T-cell (primary cell): ENCODE measurements around the gene WWP2. TPM values are rescaled to one million over a fixed set of nuclear protein-coding genes. Genes with fewer than 3 reads are reported as not detected.

Experiments used
- ATAC-seq, 4 experiments: fragments of 200-7000 bp in 3 of 4; fragments of 150-1000 bp in 1 of 4; cut with Tn5 transposase; replicated peaks in 1 of 4; 1 replicate in 3 of 4; 2 replicates in 1 of 4; pipeline ENCODE4 v1.10.0; 2021; ENCODE audit warnings: moderate library complexity in 3 of 4, mild to moderate bottlenecking in 2 of 4, moderate number of reproducible peaks in 1 of 4
- CTCF ChIA-PET, 2 donors: fragments of 300-600 bp; sonication (Branson Sonifier 250); formaldehyde crosslinking; loops; one replicate each; lab custom pipeline; 2022; ENCODE audit warnings: antibody characterized with exemption in 2 of 2; lab: Charles Lee
- POLR2A ChIA-PET, 2 donors: fragments of 300-600 bp; sonication (Branson Sonifier 250); formaldehyde crosslinking; loops; one replicate each; lab custom pipeline; 2022; ENCODE audit warnings: antibody characterized with exemption in 2 of 2; lab: Charles Lee
- DNase-seq, 35 experiments: peaks; one replicate each; pipeline versions ENCODE4 v3.0.0 to v3.0.0-alpha.2; 2013 to 2023
- H3K27ac ChIP-seq: one replicate; pipeline ENCODE4 v1.5.1; 2013; ENCODE audit warnings: low read length
- H3K27me3 ChIP-seq, 2 experiments: replicated peaks in 1 of 2; 1 replicate in 1 of 2; 2 replicates in 1 of 2; pipeline versions ENCODE4 v1.6.1 to v1.7.0; 2013; ENCODE audit warnings: low read length in 1 of 2, mixed read lengths in 1 of 2; ENCODE audit not compliant: control insufficient read depth in 2 of 2, insufficient read depth in 2 of 2; ENCODE audit errors: extremely low read depth in 1 of 2
- H3K36me3 ChIP-seq, 2 donors: 1 replicate in 1 of 2; 2 replicates in 1 of 2; pipeline versions ENCODE4 v1.6.1 to v1.7.0; 2013; ENCODE audit warnings: low read length in 1 of 2; ENCODE audit not compliant: control insufficient read depth in 2 of 2, insufficient read depth in 1 of 2; ENCODE audit errors: extremely low read depth in 1 of 2
- H3K4me1 ChIP-seq, 2 experiments: 1 replicate in 1 of 2; 2 replicates in 1 of 2; pipeline versions ENCODE4 v1.6.1 to v1.7.0; 2013; ENCODE audit warnings: low read length in 2 of 2, mixed read lengths in 1 of 2; ENCODE audit not compliant: insufficient read depth in 2 of 2, control insufficient read depth in 1 of 2; ENCODE audit errors: extremely low read depth in 1 of 2
- H3K4me3 ChIP-seq, 2 donors: 1 replicate in 1 of 2; 2 replicates in 1 of 2; pipeline versions ENCODE4 v1.5.1 to v1.7.0; 2013; ENCODE audit warnings: mild to moderate bottlenecking in 2 of 2, low read length in 1 of 2, moderate library complexity in 1 of 2; ENCODE audit not compliant: control insufficient read depth in 1 of 2; ENCODE audit errors: extremely low read depth in 1 of 2
- H3K9me3 ChIP-seq: 2 replicates; pipeline ENCODE4 v1.7.0; 2013
- H3K27ac Mint-ChIP-seq, 2 donors: one replicate each; pipeline ENCODE4 v1.8.0; 2020 to 2021; ENCODE audit warnings: mild to moderate bottlenecking in 2 of 2, mixed read lengths in 2 of 2
- H3K27me3 Mint-ChIP-seq, 2 donors: one replicate each; pipeline ENCODE4 v1.8.0; 2021 to 2022; ENCODE audit warnings: mixed read lengths in 2 of 2
- H3K36me3 Mint-ChIP-seq: one replicate; pipeline ENCODE4 v1.8.0; 2021; ENCODE audit warnings: mixed read lengths
- H3K4me1 Mint-ChIP-seq, 3 donors: one replicate each; pipeline ENCODE4 v1.8.0; 2020 to 2022; ENCODE audit warnings: mixed read lengths in 3 of 3, mild to moderate bottlenecking in 1 of 3
- H3K4me3 Mint-ChIP-seq, 3 donors: one replicate each; pipeline ENCODE4 v1.8.0; 2020 to 2022; ENCODE audit warnings: mild to moderate bottlenecking in 3 of 3, mixed read lengths in 3 of 3, moderate library complexity in 3 of 3
- H3K9me3 Mint-ChIP-seq, 3 donors: one replicate each; pipeline ENCODE4 v1.8.0; 2020 to 2022; ENCODE audit warnings: mixed read lengths in 3 of 3
- WGBS: methylation state at CpG from one replicate; pipeline ENCODE4 v1.1.5; 2013; ENCODE audit warnings: missing lambda C conversion rate; ENCODE audit not compliant: insufficient coverage; 5-methylcytosine and 5-hydroxymethylcytosine counted together
- total RNA-seq, 35 experiments: library from RNA in 6 of 35; stranded (reverse) in 6 of 35; fragments of 120-200 nt in 1 of 35; gene quantifications; one replicate each; pipeline versions ENCODE4 v1.2.1 to v1.2.4 and lab custom pipeline; 2013 to 2026

The WWP2 gene
- total RNA-seq, 5 donors from 2014 or later (not counting 1 experiment from before 2014, with no cell fraction given), result 55.3 to 78.5 (median 66.4) TPM

DNA sequence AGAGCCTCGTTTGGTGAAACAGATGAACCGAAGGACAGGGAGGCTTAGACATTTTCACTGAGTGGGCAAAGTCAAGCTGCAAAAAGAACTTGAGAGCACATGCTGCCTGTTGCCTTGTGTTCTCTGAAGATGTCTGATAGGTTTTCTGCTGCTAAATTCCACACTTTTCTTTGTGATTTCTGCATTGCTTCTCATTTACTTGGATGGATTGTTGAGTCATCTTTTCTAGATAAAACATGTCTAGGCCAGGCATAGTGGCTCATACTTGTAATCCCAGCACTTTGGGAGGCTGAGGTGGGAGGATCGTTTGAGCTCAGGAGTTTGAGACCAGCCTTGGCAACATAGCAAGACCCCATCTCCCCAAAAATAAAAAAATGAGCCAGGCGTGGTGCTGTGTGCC, 108.6 kb downstream of the WWP2 start:
- WGBS, result 94% methylated on average over 2 of the region's 4 CpGs

DNA sequence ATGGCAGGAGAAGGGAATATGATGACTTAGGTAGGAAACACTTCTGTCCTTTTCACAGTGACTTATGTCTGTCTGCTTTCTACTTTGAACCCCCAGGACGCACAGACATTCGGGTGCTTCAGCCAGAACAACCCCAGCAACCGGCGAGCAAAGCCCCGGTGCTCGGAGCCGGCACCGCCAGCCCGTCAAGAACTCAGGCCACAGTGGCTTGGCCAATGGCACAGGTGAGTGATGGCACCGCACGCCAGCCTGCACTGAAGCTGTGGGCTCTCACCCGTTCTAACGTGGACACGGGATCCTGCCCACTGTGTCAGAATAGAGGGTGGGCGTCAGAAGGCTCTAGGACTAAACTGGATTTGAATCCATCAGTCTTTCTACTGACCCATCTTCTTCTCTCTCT, 109.6 kb downstream of the WWP2 start:
- WGBS, result 99% methylated on average over 15 of the region's 15 CpGs
- ATAC-seq (no peak), DNase-seq (no peak)
- ChIA-PET CTCF (no interaction called here), POLR2A (no interaction called here)
- no peak overlapping the region for H3K27ac Mint-ChIP-seq
- peaks cover 7 to 50% of the 10 kb centered on the region in 2 donors for H3K36me3 ChIP-seq
- H3K27me3 ChIP-seq, result no peaks in the 10 kb centered on the region
- no peaks in the 10 kb centered on the region for H3K4me1 Mint-ChIP-seq
- no peak overlapping the region for H3K4me3 Mint-ChIP-seq
- H3K4me1 ChIP-seq, result no peaks in the 10 kb centered on the region
- H3K9me3 Mint-ChIP-seq, result no peaks in the 10 kb centered on the region
- no peaks in the 10 kb centered on the region for H3K9me3 ChIP-seq
- H3K27ac ChIP-seq, result no peak overlapping the region
- no peak overlapping the region for H3K4me3 ChIP-seq
- H3K36me3 Mint-ChIP-seq, result peaks cover 62% of the 10 kb centered on the region
- H3K27me3 Mint-ChIP-seq, result no peaks in the 10 kb centered on the region

More for the DNA sequence above, 108.6 kb downstream of the WWP2 start:
- Mint-ChIP-seq H3K9me3 (no peaks in the 10 kb centered on the region), H3K36me3 (peaks cover 58% of the 10 kb centered on the region), H3K27me3 (no peaks in the 10 kb centered on the region), H3K27ac (no peak overlapping the region), H3K4me3 (no peak overlapping the region), H3K4me1 (no peaks in the 10 kb centered on the region)
- Histone ChIP-seq H3K4me3 (no peak overlapping the region), H3K27ac (no peak overlapping the region), H3K27me3 (no peaks in the 10 kb centered on the region), H3K36me3 (peaks cover 7 to 47% of the 10 kb centered on the region in 2 donors), H3K4me1 (no peaks in the 10 kb centered on the region), H3K9me3 (no peaks in the 10 kb centered on the region)
- DNase-seq (no peak), ATAC-seq (no peak)
- POLR2A ChIA-PET, result no interaction called here
- CTCF ChIA-PET, result no interaction called here

- Mint-ChIP-seq H3K4me3 (no peak overlapping the region), H3K9me3 (no peaks in the 10 kb centered on the region), H3K36me3 (peaks cover 69% of the 10 kb centered on the region), H3K4me1 (no peaks in the 10 kb centered on the region), H3K27ac (no peak overlapping the region), H3K27me3 (no peaks in the 10 kb centered on the region)
- no peaks in the 10 kb centered on the region for H3K9me3 ChIP-seq
- WGBS, result 95% methylated on average over 7 of the region's 7 CpGs
- H3K4me1 ChIP-seq, result no peaks in the 10 kb centered on the region
- peaks cover 13 to 55% of the 10 kb centered on the region in 2 donors for H3K36me3 ChIP-seq
- ATAC-seq (no peak), DNase-seq (no peak)
- ChIA-PET CTCF (no interaction called here), POLR2A (no interaction called here)
- H3K27me3 ChIP-seq, result no peaks in the 10 kb centered on the region
- H3K4me3 ChIP-seq, result no peak overlapping the region
- no peak overlapping the region for H3K27ac ChIP-seq
These were observed 110.8 kb downstream of the WWP2 start for GRCh38 chr16:69872888-69873287.

DNA sequence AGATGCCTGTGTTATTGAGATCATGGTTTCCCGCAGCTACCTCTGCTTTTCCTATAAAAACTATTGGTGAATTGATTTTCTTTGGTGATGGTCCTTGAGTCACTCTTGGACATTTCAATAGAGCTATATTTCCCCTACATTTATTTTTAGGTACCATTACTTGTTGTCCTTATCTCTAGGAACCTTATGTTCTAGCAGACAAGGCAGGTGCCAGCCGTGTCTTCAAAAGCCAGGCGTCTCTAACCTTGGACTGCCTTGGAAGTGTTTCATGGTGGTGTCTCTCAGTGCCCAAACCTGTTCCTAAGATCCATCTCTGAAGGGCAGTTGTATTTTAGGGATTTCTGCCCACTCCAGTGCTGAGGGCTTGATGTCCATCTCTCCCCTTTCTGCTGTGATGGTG, 111.7 kb downstream of the WWP2 start:
- DNase-seq, result no peak
- Mint-ChIP-seq H3K4me1 (no peaks in the 10 kb centered on the region), H3K9me3 (no peaks in the 10 kb centered on the region), H3K27ac (no peak overlapping the region), H3K36me3 (peaks cover 74% of the 10 kb centered on the region), H3K4me3 (no peak overlapping the region), H3K27me3 (no peaks in the 10 kb centered on the region)
- H3K27me3 ChIP-seq, result no peaks in the 10 kb centered on the region
- no peaks in the 10 kb centered on the region for H3K9me3 ChIP-seq
- no peak overlapping the region for H3K27ac ChIP-seq
- no peak for ATAC-seq
- peaks cover 13 to 58% of the 10 kb centered on the region in 2 donors for H3K36me3 ChIP-seq
- no peak overlapping the region for H3K4me3 ChIP-seq
- no peaks in the 10 kb centered on the region for H3K4me1 ChIP-seq
- ChIA-PET CTCF (no interaction called here), POLR2A (no interaction called here)
- WGBS, result no CpG with 5 or more reads among the region's 3 CpGs

DNA sequence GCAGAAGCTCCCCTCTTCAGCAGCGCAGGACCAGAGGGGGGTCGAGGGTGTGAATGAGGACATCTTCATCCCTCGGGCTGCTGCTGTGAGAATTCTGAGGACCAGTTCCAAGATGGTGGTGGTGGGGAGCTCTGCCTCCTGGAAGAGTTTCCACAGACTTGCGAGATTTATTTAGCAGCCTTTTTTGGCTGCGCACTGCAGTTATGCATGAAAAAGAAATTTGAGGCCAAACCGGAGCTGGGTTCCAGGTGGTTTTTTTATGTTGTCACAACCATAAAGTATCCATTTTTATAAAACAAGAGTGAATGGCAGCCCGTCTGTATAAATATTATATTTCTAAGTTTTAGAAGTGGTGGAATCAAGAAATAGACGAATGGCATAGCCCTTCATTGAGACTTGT, 112.1 kb downstream of the WWP2 start:
- Mint-ChIP-seq H3K36me3 (peaks cover 79% of the 10 kb centered on the region), H3K27me3 (no peaks in the 10 kb centered on the region), H3K27ac (no peak overlapping the region), H3K4me1 (no peaks in the 10 kb centered on the region), H3K9me3 (no peaks in the 10 kb centered on the region), H3K4me3 (no peak overlapping the region)
- no peak overlapping the region for H3K27ac ChIP-seq
- H3K36me3 ChIP-seq, result peaks cover 9 to 61% of the 10 kb centered on the region in 2 donors
- DNase-seq (no peak), ATAC-seq (no peak)
- ChIA-PET CTCF (no interaction called here), POLR2A (no interaction called here)
- H3K9me3 ChIP-seq, result no peaks in the 10 kb centered on the region
- no peak overlapping the region for H3K4me3 ChIP-seq
- no peaks in the 10 kb centered on the region for H3K4me1 ChIP-seq
- H3K27me3 ChIP-seq, result no peaks in the 10 kb centered on the region
- WGBS, result 0% methylated on average over 1 of the region's 8 CpGs

GRCh38 chr16:69880640-69881133, 118.6 kb downstream of the WWP2 start:
- H3K27ac ChIP-seq, result no peak overlapping the region
- no peak overlapping the region for H3K27ac Mint-ChIP-seq
- no peaks in the 10 kb centered on the region for H3K27me3 ChIP-seq
- H3K9me3 ChIP-seq, result no peaks in the 10 kb centered on the region
- peaks cover 67% of the 10 kb centered on the region for H3K36me3 Mint-ChIP-seq
- H3K4me3 ChIP-seq, result no peak overlapping the region
- CTCF ChIA-PET, result no interaction called here
- no peak for DNase-seq
- WGBS, result 98% methylated on average over 7 of the region's 10 CpGs
- no peaks in the 10 kb centered on the region for H3K27me3 Mint-ChIP-seq
- peaks cover 0 to 9% (median 0%) of the 10 kb centered on the region in 3 donors for H3K4me1 Mint-ChIP-seq
- no peak for ATAC-seq
- no peaks in the 10 kb centered on the region for H3K9me3 Mint-ChIP-seq
- H3K36me3 ChIP-seq, result peaks cover 12 to 46% of the 10 kb centered on the region in 2 donors
- POLR2A ChIA-PET, result no interaction called here
- H3K4me1 ChIP-seq, result no peaks in the 10 kb centered on the region
- H3K4me3 Mint-ChIP-seq, result no peak overlapping the region

DNA sequence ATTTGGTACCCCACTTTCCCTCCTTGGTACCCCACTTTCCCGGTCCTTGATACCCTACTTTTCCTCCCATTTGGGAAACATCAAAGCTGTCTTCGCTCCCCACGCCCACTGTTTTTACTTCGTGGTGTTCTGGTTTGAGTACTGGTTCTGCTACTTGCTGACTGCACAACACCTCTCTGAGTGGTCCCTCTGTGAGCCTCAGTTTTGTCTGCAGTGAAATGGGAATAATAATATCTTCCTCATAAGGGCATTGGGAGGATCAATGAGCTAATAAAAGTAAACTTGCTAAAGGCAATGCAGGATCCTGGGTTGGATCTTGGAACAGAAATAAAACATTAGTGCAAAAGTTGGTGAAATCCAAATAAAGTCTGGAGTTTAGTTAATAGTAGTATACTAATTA, 119.0 kb downstream of the WWP2 start:
- H3K9me3 Mint-ChIP-seq, result no peaks in the 10 kb centered on the region
- ATAC-seq (no peak), DNase-seq (no peak)
- no peaks in the 10 kb centered on the region for H3K4me1 ChIP-seq
- POLR2A ChIA-PET, result no interaction called here
- no peaks in the 10 kb centered on the region for H3K27me3 ChIP-seq
- no peak overlapping the region for H3K27ac ChIP-seq
- H3K27ac Mint-ChIP-seq, result no peak overlapping the region
- H3K4me1 Mint-ChIP-seq, result peaks cover 0 to 10% (median 0%) of the 10 kb centered on the region in 3 donors
- CTCF ChIA-PET, result no interaction called here
- H3K9me3 ChIP-seq, result no peaks in the 10 kb centered on the region
- peaks cover 65% of the 10 kb centered on the region for H3K36me3 Mint-ChIP-seq
- H3K4me3 ChIP-seq, result no peak overlapping the region
- 80% methylated on average over 1 of the region's 4 CpGs for WGBS
- no peak overlapping the region for H3K4me3 Mint-ChIP-seq
- no peaks in the 10 kb centered on the region for H3K27me3 Mint-ChIP-seq
- peaks cover 12 to 48% of the 10 kb centered on the region in 2 donors for H3K36me3 ChIP-seq
